OCI-LY1 (cell line): Measurements from ENCODE around the gene CEMIP.

Experiments used
- CTCF ChIP-seq: fragments of 200-600 bp; sonication (generic), shearing (Covaris generic); IDR thresholded peaks from 2 replicates; pipeline ENCODE4 v1.5.1; 2017; ENCODE audit warnings: mild to moderate bottlenecking, antibody characterized with exemption, low read length, moderate library complexity, mixed read lengths
- EZH2 ChIP-seq: fragments of 200-600 bp; sonication (generic), shearing (Covaris generic); IDR thresholded peaks from 2 replicates; pipeline ENCODE4 v1.8.0; 2017; ENCODE audit warnings: borderline replicate concordance, mixed run types, mild to moderate bottlenecking, antibody characterized with exemption, low read length, moderate library complexity, mixed read lengths

- TF ChIP-seq CTCF (no peak), EZH2 (no peak)
Measured at GRCh38 chr15:80912673-80913072, 133.5 kb downstream of the CEMIP start.
